GM21367 (cell line): ENCODE measurements around the gene EYS.

Experiments
- ATAC-seq: cut with Tn5 transposase; IDR thresholded peaks from one replicate; pipeline ENCODE4 v1.9.1; 2021; ENCODE audit not compliant: unreplicated experiment

Gene EYS

DNA sequence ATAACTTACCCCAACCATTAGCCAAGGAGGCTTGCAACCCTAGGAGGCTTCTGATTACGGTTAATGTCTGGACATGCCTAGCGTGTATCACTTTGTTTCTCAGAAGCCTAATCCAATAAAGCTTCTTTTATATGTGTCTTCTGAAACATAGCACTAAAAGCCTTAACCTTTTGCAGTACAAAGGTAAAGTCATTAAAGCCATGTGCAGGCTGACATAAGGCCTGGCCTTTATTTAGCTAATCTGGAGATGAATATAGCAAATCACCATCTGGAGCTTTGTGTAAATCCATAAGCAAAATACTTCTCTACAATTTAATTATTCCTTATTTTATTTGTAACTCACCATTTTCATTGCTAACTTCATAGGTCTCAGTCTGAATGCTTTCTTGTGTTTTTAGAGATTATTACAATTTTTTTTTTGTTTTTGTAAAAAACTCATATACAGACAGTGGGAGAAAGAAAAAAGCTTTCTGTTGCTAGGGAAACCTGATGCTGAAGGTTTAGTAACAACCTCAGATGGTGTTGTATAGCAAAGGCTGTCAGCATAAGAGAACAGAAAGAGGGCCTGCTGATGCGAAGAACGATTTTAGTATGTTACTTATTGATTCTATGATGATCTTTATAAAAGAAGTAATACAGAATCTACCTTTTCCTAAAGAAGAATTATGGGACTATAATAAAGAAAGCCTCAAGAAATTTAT, at the start of gene EYS:
Gene EYS, minus strand, starts transcription at position 101 of the 701 bp plus-strand sequence. CDS start 211,816 bp downstream, outside the sequence.
- ATAC-seq: no peak

- ATAC-seq: no peak
These were observed 39.3 kb upstream of the EYS start for GRCh38 chr6:65746302-65746701.

GRCh38 chr6:65745614-65746013, 38.6 kb upstream of the EYS start:
- no peak for ATAC-seq

GRCh38 chr6:65728879-65729479, 22.0 kb upstream of the EYS start:
- no peak for ATAC-seq

DNA sequence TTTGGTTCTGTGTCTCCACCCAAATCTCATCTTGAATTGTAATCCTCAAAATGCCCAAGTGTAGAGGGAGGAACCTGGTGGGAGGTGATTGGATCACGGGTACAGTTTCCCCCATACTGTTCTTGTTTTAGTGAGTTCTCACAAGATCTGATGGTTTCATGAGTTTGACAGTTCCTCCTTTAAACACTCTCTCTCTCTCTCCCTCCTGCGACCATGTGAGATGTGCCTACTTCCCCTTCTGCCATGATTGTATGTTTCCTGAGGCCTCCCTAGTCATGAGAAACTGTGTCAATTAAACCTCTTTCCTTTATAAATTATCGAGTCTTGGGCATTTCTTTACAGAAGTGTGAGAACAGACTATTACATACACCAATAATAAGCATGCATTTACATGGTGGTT, 12.1 kb upstream of the EYS start:
- no peak for ATAC-seq

DNA sequence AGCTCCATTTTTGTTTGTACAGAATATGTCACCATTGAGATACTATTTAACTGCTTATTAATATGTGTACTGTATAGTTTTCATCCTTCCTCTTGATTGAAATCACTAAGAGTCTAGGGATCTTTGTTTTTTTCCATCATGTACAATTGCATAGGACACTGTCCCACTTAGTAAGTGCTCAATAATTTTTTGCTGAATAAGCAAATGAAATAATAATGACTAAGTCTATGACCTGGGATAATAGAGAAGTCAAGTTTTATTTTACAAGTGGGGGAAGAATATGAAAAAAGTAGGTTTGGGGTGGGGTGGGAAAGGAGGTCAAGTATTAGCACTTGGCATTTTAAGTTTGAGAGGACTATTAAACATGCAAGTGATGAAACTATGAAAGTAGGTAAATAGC, 4.5 kb upstream of the EYS start:
- ATAC-seq: no peak

DNA sequence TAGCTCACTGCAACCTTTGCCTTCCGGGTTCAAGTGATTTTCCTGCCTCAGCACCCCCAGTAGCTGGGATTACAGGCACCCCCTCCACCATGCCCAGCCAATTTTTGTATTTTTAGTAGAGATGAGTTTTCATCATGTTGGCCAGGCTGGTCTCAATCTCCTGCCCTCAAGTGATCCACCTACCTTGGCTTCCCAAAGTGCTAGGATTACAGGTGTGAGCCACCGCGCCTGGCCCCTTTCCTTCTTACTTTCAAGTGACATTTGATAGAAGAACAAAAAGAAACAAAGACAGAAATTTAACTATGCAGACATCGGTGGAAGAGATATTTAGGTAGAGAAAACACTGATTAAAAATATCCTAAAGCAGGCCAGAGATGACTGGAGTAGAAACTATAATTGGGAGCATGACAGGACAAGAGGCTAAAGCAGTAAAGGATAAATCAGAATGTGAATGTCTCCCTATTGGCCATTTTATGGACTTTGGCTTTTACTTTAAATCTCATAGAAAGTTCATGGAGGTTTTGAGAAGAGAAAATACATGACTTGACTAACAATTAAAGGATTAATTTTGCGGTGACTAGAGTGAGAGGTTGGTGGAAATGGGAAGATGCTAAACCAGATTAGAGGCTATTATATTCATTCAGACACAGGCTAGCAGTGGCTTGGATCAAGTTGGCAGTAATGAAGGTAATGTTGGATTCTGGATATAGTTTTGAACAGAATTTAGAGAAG, 2.2 kb upstream of the EYS start:
- no peak for ATAC-seq

DNA sequence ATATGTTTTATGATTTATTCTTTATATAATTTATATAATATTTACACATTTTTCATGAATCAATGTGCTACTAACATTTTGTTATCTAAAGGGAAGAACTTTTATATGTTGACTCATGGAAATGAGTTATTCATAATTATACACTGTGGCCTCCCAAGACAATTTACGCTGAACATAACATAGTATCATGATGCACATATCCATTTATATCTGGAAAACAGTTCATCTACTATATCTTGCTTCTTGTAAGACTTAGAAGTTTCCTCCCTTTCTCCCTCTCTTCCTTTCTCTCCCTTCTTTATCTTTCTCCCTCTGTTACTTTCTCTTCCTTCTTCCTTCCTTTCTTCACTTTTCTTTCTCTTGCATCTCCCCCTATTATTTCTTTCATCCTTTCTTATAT, 1.1 kb upstream of the EYS start:
- no peak for ATAC-seq

GRCh38 chr6:65706436-65706835, 590 bp downstream of the EYS start:
- no peak for ATAC-seq

- no peak for ATAC-seq
These were observed 5.7 kb downstream of the EYS start for GRCh38 chr6:65701325-65701724.

DNA sequence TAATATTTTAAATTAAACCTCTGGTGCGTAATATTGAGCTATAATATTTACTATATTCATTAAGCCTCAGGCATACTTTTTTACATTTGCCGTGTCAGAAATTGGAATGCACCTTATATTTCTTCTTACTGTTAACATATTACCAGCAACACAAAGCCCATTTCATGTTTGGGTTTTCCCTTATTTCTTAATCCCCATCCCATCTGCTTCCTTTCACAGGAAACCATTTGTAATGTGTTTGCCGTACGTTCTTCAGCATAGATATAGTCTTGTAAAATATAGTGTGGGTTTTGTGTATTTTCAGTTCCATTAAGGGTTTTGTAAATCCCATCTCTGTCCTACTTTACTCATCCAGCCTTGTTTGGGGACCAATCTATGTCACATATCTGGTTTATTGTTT, 6.5 kb downstream of the EYS start:
- no peak for ATAC-seq

GRCh38 chr6:65692109-65692508, 14.9 kb downstream of the EYS start:
- no peak for ATAC-seq

DNA sequence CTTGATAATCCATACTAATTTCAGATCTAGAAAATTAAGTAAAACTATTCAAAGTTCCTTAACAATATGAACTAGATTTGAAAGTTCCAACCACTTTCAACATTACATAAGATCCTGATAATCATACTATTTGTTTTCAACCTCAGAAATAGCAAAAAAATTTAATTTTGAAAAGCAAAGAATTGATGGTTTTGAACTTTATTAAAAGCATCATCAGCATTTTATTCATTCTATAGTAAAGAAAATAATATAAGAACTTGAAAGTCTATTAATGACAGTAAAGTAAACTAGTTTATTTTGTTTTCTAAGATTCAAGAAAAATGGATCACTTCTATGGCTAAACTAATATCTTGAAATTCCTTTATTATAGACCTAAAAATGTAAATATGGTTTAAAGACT, 26.8 kb downstream of the EYS start:
- no peak for ATAC-seq

GRCh38 chr6:65671922-65672321, 35.1 kb downstream of the EYS start:
- no peak for ATAC-seq

GRCh38 chr6:65667916-65668656, 38.9 kb downstream of the EYS start:
- ATAC-seq: no peak

DNA sequence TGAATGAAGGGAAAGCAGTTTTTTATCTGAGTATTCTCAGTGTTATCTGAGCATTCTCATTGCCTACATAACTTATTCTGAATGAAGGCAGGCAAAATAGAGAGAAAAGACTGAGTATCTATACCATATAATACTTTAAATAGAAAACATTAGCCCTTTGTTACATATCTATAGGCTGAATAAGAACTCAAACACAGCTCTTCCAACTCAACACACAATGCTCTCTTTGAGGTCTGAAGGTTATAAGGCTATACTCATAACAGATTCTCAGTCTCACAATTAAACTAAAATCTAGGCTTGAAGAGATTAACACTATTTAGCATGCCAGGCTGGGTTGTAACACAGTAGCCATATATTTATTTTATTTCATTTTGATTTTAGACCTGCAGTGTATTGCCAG, 56.9 kb downstream of the EYS start:
- no peak for ATAC-seq

GRCh38 chr6:65649392-65649791, 57.6 kb downstream of the EYS start:
- ATAC-seq: no peak

DNA sequence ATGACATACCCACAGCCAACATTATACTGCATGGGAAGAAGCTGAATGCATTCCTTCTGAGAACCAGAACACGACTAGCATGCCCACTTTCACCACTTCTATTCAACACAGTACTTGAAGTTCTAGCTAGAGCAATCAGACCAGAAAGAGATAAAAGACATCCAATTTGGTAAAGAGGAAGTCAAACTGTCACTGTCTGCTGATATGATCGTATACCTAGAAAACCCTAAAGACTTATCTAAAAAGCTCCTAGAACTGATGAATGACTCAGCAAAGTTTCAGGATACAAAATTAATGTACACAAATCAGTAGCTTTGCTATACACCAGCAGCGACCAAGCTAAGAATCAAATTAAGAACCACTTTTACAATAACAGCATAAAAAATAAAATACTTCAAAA, 60.5 kb downstream of the EYS start:
- no peak for ATAC-seq

DNA sequence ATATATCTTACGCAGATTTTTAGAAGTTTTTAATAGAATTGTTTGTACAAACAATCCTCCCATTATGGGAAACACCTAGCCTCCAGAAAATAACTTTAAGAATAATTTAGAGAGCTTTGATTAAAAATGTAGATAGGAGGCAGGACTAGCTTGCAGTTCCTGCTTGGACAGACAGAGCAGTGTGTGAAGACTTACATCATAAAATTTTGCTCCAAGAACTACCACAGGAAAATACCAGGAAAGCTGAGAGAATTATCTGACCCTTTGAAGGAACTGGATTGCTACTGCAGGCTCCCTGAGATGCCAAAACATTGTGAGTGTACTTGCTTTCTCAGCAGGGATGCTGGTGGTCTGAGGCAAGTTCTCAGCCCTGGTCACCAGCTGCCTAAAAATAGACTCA, 64.2 kb downstream of the EYS start:
- no peak for ATAC-seq

DNA sequence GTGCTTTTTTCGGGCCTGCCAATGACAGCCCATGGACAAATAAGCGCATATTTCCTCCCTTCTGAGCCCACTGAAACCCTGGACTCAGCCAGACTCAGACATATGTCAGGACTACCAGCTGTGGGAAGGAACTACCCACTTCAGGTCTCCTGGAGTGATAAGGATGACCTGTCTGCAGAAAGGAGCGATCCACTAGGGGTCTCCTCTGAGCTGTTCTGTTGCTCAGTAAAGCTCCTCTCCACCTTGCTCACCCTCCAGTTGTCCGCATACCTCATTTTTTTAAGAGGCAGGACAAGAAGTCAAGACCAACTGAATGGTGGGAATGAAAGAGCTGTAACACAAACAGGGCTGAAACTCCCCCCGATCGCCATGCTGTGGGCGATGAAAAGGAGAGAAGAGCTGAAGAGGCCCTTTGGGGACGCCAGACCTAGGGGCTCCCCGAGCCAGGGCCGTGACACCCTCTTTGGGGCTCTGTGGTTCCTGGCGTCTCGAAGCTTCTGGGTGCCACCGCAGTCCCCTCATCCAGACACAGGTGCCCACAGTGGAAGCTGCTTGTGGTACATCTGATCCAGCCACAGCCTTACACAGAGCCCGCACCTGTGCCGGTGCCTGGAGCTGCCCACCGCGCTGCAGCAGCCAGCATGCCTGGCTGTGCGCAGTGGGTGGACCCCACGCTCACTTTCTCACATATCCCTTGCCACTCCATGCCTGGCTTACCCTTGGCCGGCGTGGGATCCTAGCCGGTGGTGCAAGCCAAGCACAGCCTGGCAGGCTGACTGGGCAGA, 68.8 kb downstream of the EYS start:
- no peak for ATAC-seq
